Spinal cord (tissue), 10 donors: ENCODE measurements around the gene HSD3B7. TPM values are rescaled to one million over a fixed set of nuclear protein-coding genes. Genes with fewer than 3 reads are reported as not detected.

Source experiments
- DNase-seq, 6 donors: peaks; one replicate each; pipeline versions ENCODE4 v3.0.0 to v3.0.0-alpha.2; 2013 to 2015; ENCODE audit warnings: low spot score in 6 of 6, low read depth in 4 of 6
- H3K27ac ChIP-seq: one replicate; pipeline ENCODE4 v1.5.1; 2013; ENCODE audit warnings: low read depth, low read length, control low read depth
- H3K27me3 ChIP-seq: one replicate; pipeline ENCODE4 v1.6.1; 2013; ENCODE audit warnings: low read length; ENCODE audit not compliant: control insufficient read depth, insufficient read depth
- H3K36me3 ChIP-seq: one replicate; pipeline ENCODE4 v1.6.1; 2013; ENCODE audit warnings: low read length; ENCODE audit not compliant: control insufficient read depth, insufficient read depth
- H3K4me1 ChIP-seq: one replicate; pipeline ENCODE4 v1.6.1; 2013; ENCODE audit warnings: low read length; ENCODE audit not compliant: control insufficient read depth, insufficient read depth
- H3K4me3 ChIP-seq: one replicate; pipeline ENCODE4 v1.5.1; 2013; ENCODE audit warnings: low read depth, low read length, control low read depth
- H3K9me3 ChIP-seq: one replicate; pipeline ENCODE4 v1.6.1; 2013; ENCODE audit warnings: low read length; ENCODE audit not compliant: control insufficient read depth, insufficient read depth
- WGBS: methylation state at CpG from one replicate; pipeline ENCODE4 v1.1.5; 2013; ENCODE audit warnings: missing lambda C conversion rate; ENCODE audit not compliant: insufficient coverage; 5-methylcytosine and 5-hydroxymethylcytosine counted together
- polyA plus RNA-seq, 2 donors: library from polyadenylated mRNA; unstranded; fragments of 120-200 nt; gene quantifications; one replicate each; pipeline ENCODE4 v1.2.1, GENCODE V29; 2013; ENCODE audit not compliant: insufficient read length in 2 of 2
- total RNA-seq, 2 donors: library from RNA; depleted of rRNA in 1 of 2; stranded (reverse); fragments of 120-200 nt in 1 of 2; fragments of >200 nt in 1 of 2; gene quantifications; one replicate each; pipeline versions ENCODE4 v1.2.3 to v1.2.4, GENCODE V29; 2013 to 2014
- donor health status: healthy.

Gene HSD3B7
- total and polyA plus RNA-seq, 4 donors, result 5.7 to 14.7 (median 8.4) TPM

GRCh38 chr16:31005350-31006085 is 20.5 kb downstream of the HSD3B7 start:
- 81% methylated on average over 11 of the region's 16 CpGs for WGBS
- H3K27ac ChIP-seq, result no peak overlapping the region
- H3K27me3 ChIP-seq, result no peaks in the 10 kb centered on the region
- H3K4me1 ChIP-seq, result peaks cover 25% of the 10 kb centered on the region
- no peak overlapping the region for H3K4me3 ChIP-seq
- H3K9me3 ChIP-seq, result no peaks in the 10 kb centered on the region
- H3K36me3 ChIP-seq, result peaks cover 45% of the 10 kb centered on the region
- DNase-seq, result no peak

DNA sequence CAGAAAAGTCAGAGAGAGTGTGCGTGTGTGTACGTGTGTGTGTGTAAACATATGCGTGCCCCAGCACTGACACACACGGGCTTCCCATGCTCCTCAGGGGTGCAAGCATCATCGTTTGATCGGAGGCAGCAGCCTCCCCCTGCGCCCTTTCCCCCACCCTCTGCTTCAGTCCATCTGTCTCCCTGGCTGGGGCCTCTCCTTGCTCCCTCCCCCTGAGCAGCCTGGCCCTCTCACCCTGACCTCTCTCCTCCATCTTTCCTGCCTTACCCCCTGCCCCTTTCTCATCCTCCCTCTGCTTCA is 21.0 kb downstream of the HSD3B7 start:
- Histone ChIP-seq H3K36me3 (peaks cover 40% of the 10 kb centered on the region), H3K4me1 (peaks cover 28% of the 10 kb centered on the region), H3K9me3 (no peaks in the 10 kb centered on the region), H3K4me3 (no peak overlapping the region), H3K27me3 (no peaks in the 10 kb centered on the region), H3K27ac (no peak overlapping the region)
- 29% methylated on average over 3 of the region's 7 CpGs for WGBS
- no peak for DNase-seq

GRCh38 chr16:31006589-31006988 is 21.6 kb downstream of the HSD3B7 start:
- Histone ChIP-seq H3K4me3 (no peak overlapping the region), H3K27me3 (no peaks in the 10 kb centered on the region), H3K9me3 (no peaks in the 10 kb centered on the region), H3K36me3 (peaks cover 35% of the 10 kb centered on the region), H3K27ac (no peak overlapping the region), H3K4me1 (peaks cover 33% of the 10 kb centered on the region)
- DNase-seq, result no peak
- 90% methylated on average over 8 of the region's 8 CpGs for WGBS

GRCh38 chr16:31007684-31008083 is 22.7 kb downstream of the HSD3B7 start:
- Histone ChIP-seq H3K4me1 (peaks cover 33% of the 10 kb centered on the region), H3K4me3 (no peak overlapping the region)
- DNase-seq, result no peak

DNA sequence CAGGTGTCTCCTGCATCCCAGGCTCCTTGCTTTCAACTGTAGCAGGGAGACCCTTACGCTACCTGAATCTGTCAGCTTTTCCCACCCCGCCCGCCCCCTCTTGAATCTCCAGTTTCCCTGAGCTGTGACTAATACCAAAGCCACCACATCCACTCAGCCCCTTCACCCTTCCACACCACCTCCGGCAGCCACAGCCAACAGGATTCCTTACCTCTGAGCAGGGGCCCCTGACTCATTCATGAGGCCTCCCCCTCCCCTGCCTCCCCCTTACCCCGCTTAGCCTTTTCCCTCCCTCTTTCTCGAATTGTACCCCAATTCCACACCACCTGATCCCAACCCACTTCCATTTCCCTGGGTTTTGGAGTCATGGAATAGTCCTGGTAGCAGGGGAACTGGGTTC is 23.1 kb downstream of the HSD3B7 start:
- Histone ChIP-seq H3K4me3 (no peak overlapping the region), H3K9me3 (no peaks in the 10 kb centered on the region), H3K27ac (no peak overlapping the region), H3K27me3 (no peaks in the 10 kb centered on the region), H3K36me3 (peaks cover 23% of the 10 kb centered on the region), H3K4me1 (peaks cover 28% of the 10 kb centered on the region)
- no peak for DNase-seq
- 82% methylated on average over 2 of the region's 6 CpGs for WGBS

More at GRCh38 chr16:31007684-31008083, 22.7 kb downstream of the HSD3B7 start:
- H3K36me3 ChIP-seq, result peaks cover 27% of the 10 kb centered on the region
- H3K27ac ChIP-seq, result no peak overlapping the region
- 55% methylated on average over 4 of the region's 6 CpGs for WGBS
- no peaks in the 10 kb centered on the region for H3K27me3 ChIP-seq
- H3K9me3 ChIP-seq, result no peaks in the 10 kb centered on the region

- Histone ChIP-seq H3K36me3 (peaks cover 20% of the 10 kb centered on the region), H3K9me3 (no peaks in the 10 kb centered on the region), H3K27ac (no peak overlapping the region), H3K4me1 (peaks cover 25% of the 10 kb centered on the region), H3K4me3 (no peak overlapping the region), H3K27me3 (no peaks in the 10 kb centered on the region)
- 96% methylated on average over 4 of the region's 5 CpGs for WGBS
- no peak for DNase-seq
Measured at GRCh38 chr16:31008551-31008950, 23.5 kb downstream of the HSD3B7 start.

- no peak for DNase-seq
- Histone ChIP-seq H3K36me3 (peaks cover 20% of the 10 kb centered on the region), H3K9me3 (no peaks in the 10 kb centered on the region), H3K27me3 (no peaks in the 10 kb centered on the region), H3K27ac (no peak overlapping the region), H3K4me1 (peaks cover 25% of the 10 kb centered on the region), H3K4me3 (peak overlapping the region; percentile 40)
- WGBS, result 75% methylated on average over 7 of the region's 7 CpGs
Measured at GRCh38 chr16:31009120-31009519, 24.1 kb downstream of the HSD3B7 start.

DNA sequence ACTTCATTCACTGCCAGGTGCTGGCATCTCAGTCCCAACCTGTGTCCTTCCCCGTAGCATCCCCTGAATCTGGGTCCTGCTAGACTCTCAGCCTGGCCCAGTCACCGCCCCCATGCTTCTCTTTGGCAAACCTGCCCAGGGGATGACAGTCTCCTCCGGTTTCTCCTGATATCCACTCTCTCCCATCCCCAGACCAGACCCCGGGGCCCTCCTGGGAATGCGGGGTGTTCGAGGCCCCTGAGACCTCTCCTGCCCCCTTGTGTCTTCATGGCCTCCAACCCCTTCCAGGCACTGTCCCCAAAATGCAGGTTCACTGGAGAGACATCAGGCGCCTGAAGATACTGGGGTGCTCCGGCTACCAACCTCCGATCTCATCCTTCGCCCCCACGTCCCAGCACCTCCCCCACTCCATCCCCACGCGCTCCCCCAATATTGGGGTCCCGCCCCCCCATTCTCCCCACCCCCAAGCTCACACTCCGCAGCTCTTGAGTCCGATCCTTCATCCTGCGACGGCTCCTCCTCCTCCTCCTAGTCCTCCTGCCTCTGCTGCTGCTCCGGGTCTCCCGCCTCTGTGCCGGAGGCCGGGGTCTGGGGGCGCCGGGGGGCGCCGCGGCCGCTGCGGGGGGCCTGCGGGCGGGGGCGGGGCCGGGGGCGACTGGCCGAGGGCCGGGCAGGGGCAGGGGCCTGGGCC is 25.0 kb downstream of the HSD3B7 start:
- H3K4me3 ChIP-seq, result peak overlapping the region; percentile 40
- H3K27ac ChIP-seq, result no peak overlapping the region

DNA sequence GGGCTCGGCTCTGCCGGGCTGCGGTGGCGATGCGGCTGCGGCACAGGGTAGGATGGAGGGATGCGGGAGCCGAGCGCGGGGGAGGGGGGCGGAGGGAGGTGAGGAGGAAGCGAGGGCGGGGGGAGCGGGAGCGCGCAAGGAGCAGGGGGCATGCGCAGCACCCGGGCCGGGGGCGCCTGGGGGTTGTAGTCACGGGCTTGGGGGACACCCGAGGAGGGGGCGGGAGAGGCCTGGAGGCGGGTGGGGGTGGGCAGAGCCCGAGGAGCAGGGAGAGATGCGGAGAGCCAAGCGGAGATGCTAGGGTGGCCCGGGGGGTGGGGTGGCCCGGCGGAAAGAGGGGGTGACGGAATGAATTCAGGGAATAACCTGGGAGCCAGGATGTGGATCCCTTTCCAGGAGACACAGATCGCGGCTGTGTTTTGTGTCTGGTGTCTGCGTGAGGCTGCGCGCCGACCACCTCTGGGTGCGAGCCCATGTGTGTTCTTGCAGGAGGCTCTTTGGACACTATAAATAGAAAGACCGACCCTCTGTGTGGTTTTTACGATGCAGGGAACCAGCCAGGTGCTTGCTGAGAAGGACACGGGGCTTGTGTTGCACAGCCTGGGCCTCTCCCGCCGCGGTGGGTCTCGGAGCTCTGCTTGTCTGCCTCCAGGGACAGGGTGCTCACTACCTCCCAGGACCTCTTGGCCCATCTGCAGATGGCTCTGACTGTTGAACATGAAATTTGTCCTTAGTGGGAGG is 25.7 kb downstream of the HSD3B7 start, which contains the start of gene STX1B:
Gene STX1B, minus strand, starts transcription at position 54 of the 741 bp plus-strand sequence. CDS start 242 bp downstream, outside the sequence.
- Histone ChIP-seq H3K4me1 (peaks cover 25% of the 10 kb centered on the region), H3K9me3 (no peaks in the 10 kb centered on the region), H3K36me3 (peaks cover 15% of the 10 kb centered on the region), H3K27me3 (no peaks in the 10 kb centered on the region), H3K4me3 (peak within 1 kb of the TSS; percentile 40), H3K27ac (no peak within 1 kb of the TSS)
- peak in 5 of 6 donors; percentile 76 to 98 (median 82) for DNase-seq
- 5% methylated on average over 26 of the region's 45 CpGs for WGBS

More for the DNA sequence above, 25.0 kb downstream of the HSD3B7 start:
- no peaks in the 10 kb centered on the region for H3K9me3 ChIP-seq
- peaks cover 17% of the 10 kb centered on the region for H3K36me3 ChIP-seq
- H3K27me3 ChIP-seq, result no peaks in the 10 kb centered on the region
- peaks cover 25% of the 10 kb centered on the region for H3K4me1 ChIP-seq
- no peak for DNase-seq
- 2% methylated on average over 26 of the region's 36 CpGs for WGBS
